NOMO-1 (cell line): Measurements from ENCODE around the gene GAPDH.
"Not testable (repeated sequence)": the region's sequence is repeated elsewhere in the genome, so short reads cannot be mapped to it uniquely, and the experiment has no call there.

ENCODE experiments used
- DNase-seq, 2 experiments: peaks; one replicate each; lab custom pipeline; 2025; ENCODE audit not compliant: unreplicated experiment in 2 of 2; lab: John Stamatoyannopoulos, UW

Gene GAPDH

GRCh38 chr12:6541371-6542165 is 7.3 kb downstream of the GAPDH start:
- no peak for DNase-seq

GRCh38 chr12:6542209-6543009 is 8.1 kb downstream of the GAPDH start:
- peak in 1 of 2 experiments; percentile 21 for DNase-seq

- no peak for DNase-seq
These were observed 11.7 kb downstream of the GAPDH start for GRCh38 chr12:6546016-6546415.

- DNase-seq: no peak
These were observed 13.2 kb downstream of the GAPDH start for GRCh38 chr12:6547566-6547965.

- DNase-seq: no peak
These were observed 13.7 kb downstream of the GAPDH start for GRCh38 chr12:6547987-6548386.

GRCh38 chr12:6548556-6548955 is 14.2 kb downstream of the GAPDH start:
- no peak for DNase-seq

GRCh38 chr12:6548966-6549683 is 14.8 kb downstream of the GAPDH start:
- peak; percentile 33 to 54 for DNase-seq

GRCh38 chr12:6549684-6550151 is 15.4 kb downstream of the GAPDH start:
- DNase-seq: no peak

GRCh38 chr12:6550294-6551062 is 16.2 kb downstream of the GAPDH start:
- DNase-seq: peak; percentile 91 to 92

- no peak for DNase-seq
These were observed 16.7 kb downstream of the GAPDH start for GRCh38 chr12:6551063-6551461.

GRCh38 chr12:6551496-6552139 is 17.3 kb downstream of the GAPDH start:
- DNase-seq: no peak

GRCh38 chr12:6552140-6552551 is 17.8 kb downstream of the GAPDH start:
- DNase-seq: no peak

GRCh38 chr12:6553051-6553868 is 18.9 kb downstream of the GAPDH start:
- no peak for DNase-seq

GRCh38 chr12:6554168-6555017 is 20.1 kb downstream of the GAPDH start:
- peak; percentile 38 to 49 for DNase-seq

- DNase-seq: no peak
These were observed 20.8 kb downstream of the GAPDH start for GRCh38 chr12:6555018-6555691.

- not testable (repeated sequence) for DNase-seq
These were observed 22.1 kb downstream of the GAPDH start for GRCh38 chr12:6556496-6556817.

- DNase-seq: no peak
These were observed 22.5 kb downstream of the GAPDH start for GRCh38 chr12:6556857-6557256.
